Left renal pelvis (tissue), 4 donors: ENCODE data around the gene NTM. TPM values are rescaled to one million over a fixed set of nuclear protein-coding genes. Genes with fewer than 3 reads are reported as not detected.

Source experiments
- DNase-seq, 4 donors: peaks; one replicate each; pipeline ENCODE4 v3.0.0-alpha.2; 2013; ENCODE audit warnings: low read depth in 4 of 4, low spot score in 3 of 4
- polyA plus RNA-seq, 4 donors: library from polyadenylated mRNA; unstranded; fragments of 120-200 nt; gene quantifications; one replicate each; pipeline ENCODE4 v1.2.1, GENCODE V29; 2013; ENCODE audit not compliant: insufficient read length in 4 of 4

The NTM gene
- polyA plus RNA-seq, 4 donors: 41.2 to 80.3 (median 50.2) TPM

GRCh38 chr11:131756479-131757110, 386.2 kb downstream of the NTM start:
- DNase-seq: no peak

GRCh38 chr11:131758726-131759125, 388.3 kb downstream of the NTM start:
- DNase-seq: no peak

GRCh38 chr11:131759140-131759539, 388.7 kb downstream of the NTM start:
- no peak for DNase-seq

- DNase-seq: peak in 2 of 4 donors; percentile 16 to 25
These were observed 390.0 kb downstream of the NTM start for GRCh38 chr11:131760091-131761061.

GRCh38 chr11:131762346-131763110, 392.1 kb downstream of the NTM start:
- DNase-seq: no peak

GRCh38 chr11:131763193-131763890, 392.9 kb downstream of the NTM start:
- DNase-seq: no peak

- DNase-seq: no peak
These were observed 393.7 kb downstream of the NTM start for GRCh38 chr11:131764126-131764525.

GRCh38 chr11:131764649-131765048, 394.2 kb downstream of the NTM start:
- no peak for DNase-seq

GRCh38 chr11:131766637-131767036, 396.2 kb downstream of the NTM start:
- DNase-seq: no peak

GRCh38 chr11:131767421-131767820, 397.0 kb downstream of the NTM start:
- no peak for DNase-seq

GRCh38 chr11:131770801-131771200, 400.4 kb downstream of the NTM start:
- DNase-seq: no peak

GRCh38 chr11:131771471-131771870, 401.1 kb downstream of the NTM start:
- no peak for DNase-seq

- DNase-seq: no peak
These were observed 403.2 kb downstream of the NTM start for GRCh38 chr11:131773626-131774025.

GRCh38 chr11:131776211-131776610, 405.8 kb downstream of the NTM start:
- DNase-seq: no peak

GRCh38 chr11:131785801-131786200, 415.4 kb downstream of the NTM start:
- no peak for DNase-seq

- DNase-seq: no peak
These were observed 416.7 kb downstream of the NTM start for GRCh38 chr11:131787119-131787518.

GRCh38 chr11:131790586-131790985, 420.2 kb downstream of the NTM start:
- no peak for DNase-seq

GRCh38 chr11:131792243-131792642, 421.8 kb downstream of the NTM start:
- no peak for DNase-seq

- DNase-seq: no peak
These were observed 425.7 kb downstream of the NTM start for GRCh38 chr11:131796089-131796488.

- no peak for DNase-seq
These were observed 426.1 kb downstream of the NTM start for GRCh38 chr11:131796541-131796940.

GRCh38 chr11:131800452-131800851, 430.0 kb downstream of the NTM start:
- DNase-seq: no peak
